GM19438 (cell line): ENCODE measurements around the gene KSR2.

Source experiments
- ATAC-seq: cut with Tn5 transposase; IDR thresholded peaks from one replicate; pipeline ENCODE4 v1.9.1; 2021; ENCODE audit warnings: low read depth; ENCODE audit not compliant: unreplicated experiment

KSR2 gene

DNA sequence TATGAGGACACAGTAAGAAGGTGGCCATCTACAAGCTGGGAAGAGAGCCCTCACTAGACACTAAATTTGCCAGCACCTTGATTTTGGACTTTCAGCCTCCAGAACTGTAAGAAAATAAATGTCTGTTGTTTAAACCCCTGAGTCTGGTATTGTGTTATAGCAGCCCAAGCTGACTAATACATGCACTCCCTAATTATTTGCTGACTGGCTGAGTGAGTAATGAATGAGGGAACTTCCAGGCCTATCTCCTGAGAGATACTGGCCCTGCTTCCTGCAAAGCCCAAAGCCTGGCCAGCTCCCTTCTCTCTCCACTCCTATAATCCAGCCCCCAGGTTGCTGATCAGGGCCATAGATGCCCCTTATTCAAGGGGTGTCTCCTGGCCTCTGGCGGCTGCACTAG lies 487.3 kb downstream of the KSR2 start:
- no peak for ATAC-seq

DNA sequence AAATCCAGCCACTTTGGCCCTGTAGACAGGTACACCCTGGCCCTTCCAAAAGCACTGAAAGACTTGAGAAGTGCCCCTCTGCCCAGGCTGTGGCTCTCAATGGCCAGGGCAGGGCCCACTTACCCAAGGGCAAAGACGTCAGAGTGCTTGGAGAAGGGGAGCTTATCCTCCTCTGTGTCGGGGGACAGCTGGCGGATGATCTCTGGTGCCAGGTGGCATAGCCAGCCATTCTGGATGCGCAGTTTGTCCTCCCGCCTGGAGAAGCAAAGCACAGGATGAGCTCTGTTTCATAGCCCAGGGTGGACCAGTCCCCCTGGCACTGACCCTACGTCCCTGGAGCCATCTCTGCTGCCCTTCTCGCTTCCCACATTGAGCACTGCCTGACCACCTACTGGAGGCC lies 492.4 kb downstream of the KSR2 start:
- no peak for ATAC-seq

DNA sequence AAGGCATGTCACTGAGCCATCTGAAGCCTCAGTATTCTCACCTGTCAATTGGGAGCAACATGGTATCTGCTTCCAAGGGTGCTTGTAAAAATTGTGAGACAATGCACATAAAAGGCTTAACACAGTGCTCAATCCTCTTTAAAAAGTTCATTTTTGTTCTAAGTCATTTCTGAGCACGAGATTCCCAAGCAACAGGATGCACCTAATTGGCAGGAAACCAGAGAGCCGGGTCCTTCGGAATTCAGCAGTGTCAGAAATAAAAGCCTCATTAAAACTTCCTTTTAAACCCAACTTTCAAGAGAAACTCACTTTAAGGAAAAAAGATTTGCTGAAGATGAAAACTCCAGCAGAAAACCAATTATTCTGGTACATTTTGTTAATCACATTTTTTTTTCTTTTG lies 494.9 kb downstream of the KSR2 start:
- ATAC-seq, result no peak

DNA sequence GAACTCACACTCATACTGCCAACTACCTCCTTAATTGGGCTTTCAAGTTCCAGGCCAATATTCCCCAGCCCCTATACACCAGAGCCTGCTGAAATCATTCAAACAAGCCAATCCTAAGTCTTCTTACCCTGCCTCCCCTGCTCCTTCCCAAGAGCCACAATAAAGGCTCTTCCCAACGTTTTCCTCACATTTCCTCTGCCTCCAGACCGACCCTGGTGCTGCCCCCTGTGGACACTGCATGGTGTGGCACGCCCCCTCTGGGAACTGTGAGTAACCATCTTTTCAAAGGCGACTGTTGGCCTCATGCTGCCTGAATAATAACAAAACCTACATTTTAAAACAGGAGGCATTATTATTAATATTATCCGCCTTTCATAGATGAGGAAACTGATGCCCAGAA lies 495.8 kb downstream of the KSR2 start:
- ATAC-seq, result no peak

DNA sequence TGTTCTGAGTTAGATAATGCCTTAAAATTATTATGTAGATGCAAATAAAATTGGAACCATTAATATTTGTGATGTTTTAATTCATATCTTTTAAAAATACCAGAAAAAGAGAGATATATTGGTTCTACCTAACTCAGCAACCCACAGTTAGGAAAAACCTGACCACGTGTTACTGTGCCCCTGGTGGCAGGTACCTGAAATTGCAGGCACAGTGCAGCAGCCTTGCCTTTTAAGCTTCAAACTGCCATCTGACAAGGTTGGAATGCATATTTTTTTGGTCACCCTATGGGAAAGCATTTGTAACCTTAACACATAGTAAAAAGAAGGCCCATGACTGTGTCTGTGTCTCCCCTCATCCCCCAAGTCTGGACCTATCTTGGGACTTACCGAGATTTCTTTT lies 498.0 kb downstream of the KSR2 start:
- ATAC-seq, result no peak

DNA sequence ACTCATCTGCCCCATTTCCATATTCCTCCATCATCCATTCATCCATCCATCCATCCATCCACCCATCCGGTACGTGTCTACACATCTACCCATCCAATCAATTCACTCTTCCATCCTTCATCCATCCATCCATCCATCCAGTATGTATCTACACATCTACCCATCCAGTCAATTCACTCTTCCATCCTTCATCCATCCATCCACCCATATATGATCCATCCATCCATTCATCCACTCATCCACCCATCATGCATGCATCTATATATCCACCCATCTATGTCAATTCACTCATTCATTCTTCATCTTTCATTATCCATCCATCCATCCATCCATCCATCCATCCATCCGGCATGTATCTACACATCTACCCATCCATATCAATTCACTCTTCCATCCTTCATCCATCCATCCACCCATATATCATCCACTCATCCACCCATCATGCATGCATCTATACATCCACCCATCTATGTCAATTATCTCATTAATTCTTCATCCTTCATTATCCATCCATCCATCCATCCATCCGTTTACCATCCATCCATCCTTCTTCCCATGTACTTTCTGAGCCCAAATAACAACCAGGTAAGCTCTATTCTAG lies 498.8 kb downstream of the KSR2 start:
- no peak for ATAC-seq

DNA sequence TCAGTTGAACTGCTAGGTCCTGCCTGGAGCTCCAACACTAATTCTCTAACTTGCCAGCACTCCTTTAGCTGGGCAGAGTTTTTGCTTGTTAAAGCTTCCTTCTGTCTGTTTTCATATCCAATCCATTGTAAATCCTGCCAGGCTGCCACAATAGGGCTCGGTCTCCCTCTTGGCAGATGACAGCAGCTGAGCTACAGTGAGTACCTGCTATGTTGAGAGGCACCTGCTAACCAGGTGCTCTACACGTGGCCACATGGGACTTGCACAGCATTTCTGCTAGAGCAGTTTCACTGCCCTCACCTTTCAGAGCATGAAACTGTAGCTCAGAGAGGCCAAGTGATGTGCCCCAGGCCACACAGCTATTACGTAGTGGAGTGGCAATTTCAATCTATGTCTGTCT lies 500.8 kb downstream of the KSR2 start:
- ATAC-seq, result no peak

DNA sequence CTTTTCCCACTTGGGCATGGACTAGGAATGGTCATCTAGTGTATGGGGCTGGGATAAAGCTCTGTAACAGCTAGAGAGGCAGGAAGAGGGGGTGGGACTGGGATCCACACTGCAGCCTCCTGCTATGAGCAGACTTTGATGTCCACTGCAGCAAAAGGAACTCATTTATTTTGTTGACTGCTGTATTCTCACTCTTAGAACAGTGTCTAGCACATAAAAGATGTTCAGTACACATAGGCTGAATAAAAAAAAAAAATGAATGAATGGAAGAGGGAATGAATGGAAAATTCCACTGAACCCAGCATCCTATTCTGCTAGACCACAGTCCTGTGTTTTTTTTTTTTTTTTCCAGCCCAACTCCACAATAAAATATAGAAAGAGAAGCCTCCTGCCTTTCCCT lies 501.2 kb downstream of the KSR2 start:
- no peak for ATAC-seq

DNA sequence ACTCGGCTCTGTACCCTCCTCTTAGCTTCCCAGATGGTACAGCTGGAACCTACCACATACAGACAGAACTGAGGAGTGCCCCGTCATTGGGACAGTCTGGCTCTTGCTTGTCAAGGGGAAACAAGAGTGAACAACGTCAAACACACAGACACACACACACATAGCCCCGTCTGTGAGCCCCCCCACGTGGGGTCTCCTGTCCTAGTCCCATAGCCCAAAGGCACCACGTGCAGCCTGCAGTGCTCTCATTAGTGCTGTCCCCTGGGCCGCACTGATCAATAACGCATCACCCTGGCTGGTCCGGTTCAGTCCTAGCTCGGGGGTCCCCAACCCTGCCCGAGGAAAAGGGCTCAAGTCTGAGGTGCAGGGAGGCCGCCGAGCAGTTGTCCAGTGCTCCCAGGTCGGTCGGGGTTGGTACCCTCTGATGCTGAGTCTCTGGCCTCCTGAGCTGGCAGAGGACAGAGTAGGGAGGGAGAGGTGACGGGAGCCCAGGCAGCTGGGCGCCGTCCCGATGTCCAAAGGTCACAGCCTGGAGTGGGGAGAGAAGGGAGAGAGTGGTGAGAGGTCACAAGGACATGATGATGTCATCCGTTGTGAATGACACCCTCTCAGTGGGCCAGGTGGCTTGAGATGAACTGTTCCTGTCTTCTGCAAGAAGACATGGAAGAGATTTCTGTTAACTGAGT lies 502.0 kb downstream of the KSR2 start:
- ATAC-seq, result no peak

DNA sequence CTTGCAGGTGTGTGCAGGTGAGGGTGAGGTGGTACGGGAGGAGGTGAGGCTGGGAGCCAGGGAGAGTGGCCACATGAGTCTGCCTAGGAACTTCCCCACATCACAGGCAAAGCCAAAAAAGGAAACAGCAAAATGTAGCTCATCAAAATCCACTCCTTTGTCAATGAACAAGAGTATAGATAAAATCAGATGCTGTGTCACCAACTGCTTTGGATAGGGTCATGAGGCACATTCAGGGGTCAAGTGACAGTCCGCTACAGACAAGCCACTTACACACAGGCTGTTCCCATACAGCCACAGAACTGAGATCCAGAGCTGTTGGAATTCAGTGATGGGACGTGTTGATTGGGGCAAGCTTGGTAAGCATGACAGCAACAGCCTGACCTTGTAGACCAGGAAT lies 507.1 kb downstream of the KSR2 start:
- no peak for ATAC-seq

DNA sequence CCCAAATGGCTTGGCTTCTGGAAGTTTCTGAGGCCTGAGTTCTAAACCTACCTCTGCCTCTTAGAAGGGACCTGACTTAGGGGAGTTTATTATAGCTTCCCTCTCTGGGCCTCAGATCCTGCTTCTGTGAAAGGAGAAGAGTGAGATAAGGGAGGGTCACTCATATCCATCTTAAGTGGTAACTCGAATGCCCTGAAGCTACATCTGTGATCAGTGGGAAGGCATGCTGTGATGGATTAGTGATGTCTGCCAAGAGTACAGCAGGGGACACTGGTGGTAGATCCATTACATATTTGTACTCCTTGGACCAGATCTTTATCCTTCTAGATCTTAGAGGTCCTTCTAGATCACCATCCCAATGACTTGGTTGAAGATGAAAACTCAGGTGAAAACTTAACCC lies 509.6 kb downstream of the KSR2 start:
- no peak for ATAC-seq

DNA sequence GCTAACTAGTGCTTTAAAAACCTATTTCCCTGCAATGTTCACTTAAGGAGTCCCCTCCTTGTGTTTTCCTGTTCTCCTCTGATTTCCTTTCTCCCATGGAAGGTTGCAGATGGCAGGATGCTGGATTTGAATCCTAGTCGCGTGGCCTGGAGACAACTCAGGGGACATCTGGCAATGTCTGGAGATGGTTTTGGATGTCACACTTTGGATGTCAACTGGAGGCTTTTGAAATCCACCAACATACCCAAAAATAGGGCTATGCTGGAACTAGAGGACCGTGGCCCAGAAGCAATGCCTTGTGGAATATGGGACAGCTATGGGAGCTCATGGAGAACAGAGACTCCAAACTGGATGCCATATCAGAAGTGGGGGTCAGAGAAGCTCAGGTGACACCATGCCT lies 511.6 kb downstream of the KSR2 start:
- ATAC-seq, result no peak

DNA sequence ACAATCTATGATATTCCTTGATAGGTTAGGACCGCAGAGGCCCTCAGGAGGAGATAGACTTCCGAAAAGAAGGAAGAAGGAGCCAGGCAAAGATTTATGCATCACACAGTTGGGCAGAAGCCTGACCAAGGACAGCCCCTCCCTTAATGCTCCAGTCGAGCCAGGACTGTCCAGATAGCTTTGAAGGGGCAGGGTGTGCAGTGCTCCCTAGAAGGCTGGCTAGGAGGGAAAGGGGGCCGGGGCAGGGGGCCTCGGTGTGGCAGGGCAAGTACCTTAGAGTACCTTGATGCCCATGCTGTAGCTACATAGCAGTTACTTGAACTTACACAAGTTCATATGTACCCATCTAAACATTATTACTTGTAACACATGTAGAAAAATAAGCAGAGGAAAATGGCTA lies 512.7 kb downstream of the KSR2 start:
- no peak for ATAC-seq

DNA sequence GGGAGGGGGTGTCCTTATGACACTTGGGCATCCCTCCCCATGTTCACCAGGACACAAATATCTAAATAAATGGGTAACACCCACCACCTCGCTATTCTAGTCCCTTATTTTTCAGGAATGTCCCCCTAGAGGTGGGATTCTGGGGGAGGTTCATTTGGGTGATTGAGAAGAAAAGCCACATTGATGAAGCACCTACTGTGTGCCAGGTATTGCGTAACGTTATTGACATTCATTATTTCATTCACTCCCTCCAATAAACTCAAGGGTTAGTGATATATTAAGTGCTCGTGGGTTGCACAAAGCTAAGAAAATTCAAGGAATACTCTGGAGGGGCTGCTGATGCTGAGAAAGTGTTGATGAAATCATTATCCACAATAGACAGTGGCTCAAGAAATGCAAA lies 514.8 kb downstream of the KSR2 start:
- ATAC-seq, result no peak

DNA sequence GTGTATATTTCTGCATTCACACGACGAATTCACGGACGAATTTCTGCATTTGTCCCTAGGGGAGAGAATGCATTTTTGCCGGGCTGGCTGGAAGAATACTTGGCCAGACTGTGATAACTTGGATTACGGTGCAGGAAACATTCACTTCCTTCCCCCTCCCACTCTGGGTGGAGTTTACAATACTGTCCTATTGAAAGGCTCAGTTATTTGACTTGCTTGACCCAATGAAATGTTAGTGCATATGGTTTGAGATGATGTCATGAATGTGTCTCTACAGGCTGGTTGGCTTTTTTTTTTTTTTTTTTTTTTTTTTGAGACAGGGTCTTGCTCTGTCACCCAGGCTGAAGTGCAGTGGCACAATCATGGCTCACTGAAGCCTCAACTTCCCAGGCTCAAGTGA lies 516.7 kb downstream of the KSR2 start:
- ATAC-seq, result no peak

DNA sequence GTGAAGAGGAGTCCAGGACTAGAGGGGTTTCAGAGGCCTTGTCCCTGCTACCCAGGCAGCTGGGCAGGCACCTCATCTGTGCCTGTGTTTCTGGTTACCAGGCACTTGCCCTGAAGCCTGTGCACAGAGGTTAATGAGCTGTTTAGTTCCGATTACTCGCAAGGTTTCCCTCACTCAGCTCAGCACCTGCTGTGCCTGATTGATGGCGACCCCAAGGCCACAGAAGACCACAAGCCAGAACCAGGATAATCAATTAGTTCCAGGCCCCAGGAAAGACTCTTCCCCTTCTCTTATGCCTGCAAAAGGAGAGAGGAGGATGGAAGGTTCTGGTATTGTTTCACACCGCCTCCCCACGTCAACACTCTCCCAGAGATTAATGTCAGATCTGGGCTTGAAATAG lies 518.6 kb downstream of the KSR2 start:
- no peak for ATAC-seq

DNA sequence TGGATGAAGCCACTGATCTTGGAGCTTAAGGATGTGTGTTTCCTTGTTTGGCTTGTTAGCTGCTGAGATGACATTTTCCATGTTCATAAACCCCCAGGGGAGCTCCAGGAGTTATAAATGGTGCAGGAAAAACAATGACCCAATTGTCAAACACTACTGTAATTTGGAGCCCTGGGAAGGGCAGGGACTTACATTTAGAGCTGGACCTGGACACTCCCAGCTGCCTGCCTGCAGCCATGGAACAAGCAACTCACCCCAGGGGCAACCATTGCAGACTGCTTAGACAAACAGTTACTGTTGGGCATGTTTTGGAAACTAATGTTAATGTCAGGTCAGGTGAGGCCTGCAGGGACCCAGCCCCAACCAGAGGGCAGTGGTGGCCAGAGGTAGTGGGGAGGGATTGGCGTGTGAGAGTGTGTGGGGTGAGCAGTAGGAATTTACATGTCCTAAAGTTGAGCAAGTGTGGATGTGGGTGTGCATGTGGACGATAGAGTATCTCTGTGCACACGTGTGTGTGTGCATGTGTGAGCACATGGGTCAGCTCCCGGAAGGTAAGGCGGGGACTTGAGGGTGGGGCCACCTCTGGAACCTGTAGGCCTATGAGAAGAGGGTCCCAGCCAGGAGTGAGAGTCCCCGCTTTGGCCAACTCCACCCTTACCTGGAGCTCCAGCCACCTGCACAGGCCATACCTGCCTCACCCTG lies 521.0 kb downstream of the KSR2 start:
- no peak for ATAC-seq

DNA sequence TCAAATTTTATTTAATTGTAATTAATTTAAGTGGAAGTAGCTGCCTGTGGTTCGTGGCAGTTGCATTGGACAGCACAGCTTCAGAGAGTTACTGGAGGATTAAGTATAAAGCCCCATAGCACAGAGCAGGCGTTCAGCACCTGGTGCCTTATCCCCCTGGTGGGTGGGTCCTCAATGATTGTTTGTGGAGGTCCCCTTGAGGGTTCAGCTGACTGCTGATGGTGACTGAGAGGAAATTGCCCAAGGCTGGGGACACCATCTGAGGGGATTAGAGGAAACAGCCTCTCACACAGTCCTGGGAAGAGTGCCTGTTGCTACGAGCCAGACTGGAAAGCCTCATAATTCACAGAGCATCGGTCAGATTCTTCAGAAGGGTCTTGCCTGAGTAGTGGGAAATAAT lies 524.0 kb downstream of the KSR2 start:
- ATAC-seq, result no peak

DNA sequence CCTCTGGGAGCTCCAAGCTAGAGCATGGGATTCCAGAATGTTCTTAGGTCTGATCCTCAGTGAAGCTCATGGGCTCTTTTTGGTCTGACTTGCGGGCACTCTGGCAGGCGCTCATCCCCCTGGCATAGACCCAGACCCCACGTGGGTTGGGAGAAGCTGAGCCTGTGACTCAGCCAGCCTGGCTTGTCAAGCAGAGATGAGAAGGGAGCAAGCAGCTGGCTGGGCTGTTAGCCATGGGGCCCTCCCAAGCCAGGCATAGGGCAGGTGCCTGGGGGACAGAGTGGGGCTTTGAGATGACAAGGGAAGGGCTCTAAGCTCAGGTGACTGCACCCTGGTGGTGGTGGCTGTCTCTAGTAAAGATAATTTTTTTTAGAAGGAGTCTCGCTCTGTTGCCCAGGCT lies 527.0 kb downstream of the KSR2 start:
- no peak for ATAC-seq

DNA sequence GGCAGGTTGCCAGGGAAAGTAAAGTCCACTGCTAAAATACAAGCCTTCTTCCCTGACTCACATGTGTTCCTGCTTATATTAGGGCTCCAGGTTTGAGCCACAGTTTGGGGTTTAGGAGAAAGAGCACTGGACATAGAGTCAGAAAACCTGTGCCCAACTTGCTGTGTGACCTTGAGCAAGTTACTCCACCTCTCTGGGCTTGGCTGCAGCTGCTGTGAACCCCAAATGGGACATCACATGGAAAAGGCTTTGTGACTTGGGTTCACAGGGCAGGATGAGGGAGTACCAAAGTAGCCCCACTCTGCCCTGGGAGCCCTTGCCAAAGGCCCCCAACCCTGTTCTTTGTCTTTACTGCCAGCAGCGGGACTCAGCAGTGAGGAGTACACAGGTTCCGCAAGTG lies 528.4 kb downstream of the KSR2 start:
- no peak for ATAC-seq

DNA sequence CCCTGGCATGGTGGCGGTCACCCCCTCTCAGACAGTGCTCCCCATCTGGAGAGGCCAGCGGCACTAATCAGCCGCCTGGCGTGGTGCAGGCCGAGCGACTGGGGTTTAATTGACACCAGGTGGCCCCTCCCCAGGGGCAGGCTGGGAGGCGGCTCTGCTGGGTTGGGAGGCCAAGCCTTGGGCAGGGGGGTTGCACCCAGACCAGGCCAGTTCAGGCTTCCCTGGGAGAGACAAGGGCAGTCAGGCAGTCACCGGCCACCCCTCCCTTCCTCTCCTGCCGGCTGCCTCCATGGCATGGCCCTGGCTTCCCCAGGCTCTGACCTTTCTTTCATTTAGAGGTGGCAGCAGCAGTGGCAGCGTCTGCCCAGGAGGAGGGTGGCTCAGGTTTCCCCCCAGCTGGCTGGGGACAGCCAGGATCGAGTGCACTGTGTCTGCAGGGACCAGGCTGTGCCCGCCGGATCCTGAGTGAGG lies 529.2 kb downstream of the KSR2 start:
- no peak for ATAC-seq

DNA sequence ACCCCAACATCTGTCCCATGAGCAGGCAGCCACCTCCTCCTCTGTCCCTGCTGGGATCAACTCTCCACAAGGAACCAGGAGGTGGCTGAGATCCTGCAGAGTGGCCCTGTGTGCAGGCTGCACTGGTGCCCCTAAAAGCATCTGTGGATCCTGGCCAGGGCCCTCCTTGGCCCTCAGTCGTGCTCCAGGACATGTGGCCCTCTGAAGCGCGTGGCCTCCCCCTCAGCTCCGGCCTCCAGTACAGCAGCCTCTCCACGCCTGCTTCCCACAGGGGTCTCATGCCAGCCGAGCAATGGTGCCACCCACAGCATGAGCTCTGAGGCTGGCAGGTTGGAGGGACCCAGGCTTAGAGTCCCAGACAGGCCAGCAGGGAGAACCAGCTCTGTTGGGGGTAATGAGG lies 530.0 kb downstream of the KSR2 start:
- no peak for ATAC-seq
